Activated naive CD8-positive, alpha-beta T cell treated with anti-CD3 and anti-CD28 coated beads, Interleukin-2, amount 10 ng/mL, durations not matched to agents 7 days and 5 days (primary cell): ENCODE measurements around the gene KIF26B. TPM values are rescaled to one million over a fixed set of nuclear protein-coding genes. Genes with fewer than 3 reads are reported as not detected.
"Not testable (repeated sequence)": the region's sequence is repeated elsewhere in the genome, so short reads cannot be mapped to it uniquely, and the experiment has no call there.

Experiments used
- ATAC-seq: fragments of 150-1000 bp; cut with Tn5 transposase; one replicate; pipeline ENCODE4 v1.10.0; 2021; ENCODE audit warnings: low read depth, moderate library complexity
- POLR2A ChIA-PET: fragments of 350-600 bp; sonication (Branson Sonifier 250); formaldehyde crosslinking; loops from one replicate; lab custom pipeline; 2021; ENCODE audit warnings: antibody characterized with exemption; lab: Charles Lee
- DNase-seq: peaks from one replicate; pipeline ENCODE4 v3.0.0; 2021
- H3K27ac Mint-ChIP-seq: one replicate; pipeline ENCODE4 v1.8.0; 2022; ENCODE audit warnings: mild to moderate bottlenecking, mixed read lengths
- H3K27me3 Mint-ChIP-seq: one replicate; pipeline ENCODE4 v1.8.0; 2022; ENCODE audit warnings: mild to moderate bottlenecking, moderate library complexity, mixed read lengths
- H3K36me3 Mint-ChIP-seq: one replicate; pipeline ENCODE4 v1.8.0; 2021; ENCODE audit warnings: mild to moderate bottlenecking, mixed read lengths
- H3K4me1 Mint-ChIP-seq: one replicate; pipeline ENCODE4 v1.8.0; 2021; ENCODE audit warnings: mixed read lengths
- H3K4me3 Mint-ChIP-seq: one replicate; pipeline ENCODE4 v1.8.0; 2022; ENCODE audit warnings: mild to moderate bottlenecking, moderate library complexity, mixed read lengths
- H3K9me3 Mint-ChIP-seq: one replicate; pipeline ENCODE4 v1.8.0; 2021; ENCODE audit warnings: mixed read lengths
- total RNA-seq, 2 experiments: library from RNA; stranded (reverse); gene quantifications; one replicate each; pipeline ENCODE4 v1.2.3, GENCODE V29; 2021

The KIF26B gene
- total RNA-seq, 2 experiments from 2014 or later: 0.14 TPM; not detected in 1

GRCh38 chr1:245704765-245705164 is 550.0 kb downstream of the KIF26B start:
- H3K27ac Mint-ChIP-seq: no peak overlapping the region
- H3K4me3 Mint-ChIP-seq: no peak overlapping the region
- DNase-seq (no peak), ATAC-seq (no peak)
- POLR2A ChIA-PET: no interaction called here
- peaks cover 2% of the 10 kb centered on the region for H3K4me1 Mint-ChIP-seq
- H3K9me3 Mint-ChIP-seq: no peaks in the 10 kb centered on the region
- H3K36me3 Mint-ChIP-seq: no peaks in the 10 kb centered on the region
- no peaks in the 10 kb centered on the region for H3K27me3 Mint-ChIP-seq

- H3K27ac Mint-ChIP-seq: no peak overlapping the region
- no peak overlapping the region for H3K4me3 Mint-ChIP-seq
- peaks cover 2% of the 10 kb centered on the region for H3K4me1 Mint-ChIP-seq
- POLR2A ChIA-PET: no interaction called here
- no peak for ATAC-seq
- no peak for DNase-seq
- H3K9me3 Mint-ChIP-seq: no peaks in the 10 kb centered on the region
- H3K36me3 Mint-ChIP-seq: no peaks in the 10 kb centered on the region
- no peaks in the 10 kb centered on the region for H3K27me3 Mint-ChIP-seq
Observed at GRCh38 chr1:245707941-245708340, 553.2 kb downstream of the KIF26B start.

DNA sequence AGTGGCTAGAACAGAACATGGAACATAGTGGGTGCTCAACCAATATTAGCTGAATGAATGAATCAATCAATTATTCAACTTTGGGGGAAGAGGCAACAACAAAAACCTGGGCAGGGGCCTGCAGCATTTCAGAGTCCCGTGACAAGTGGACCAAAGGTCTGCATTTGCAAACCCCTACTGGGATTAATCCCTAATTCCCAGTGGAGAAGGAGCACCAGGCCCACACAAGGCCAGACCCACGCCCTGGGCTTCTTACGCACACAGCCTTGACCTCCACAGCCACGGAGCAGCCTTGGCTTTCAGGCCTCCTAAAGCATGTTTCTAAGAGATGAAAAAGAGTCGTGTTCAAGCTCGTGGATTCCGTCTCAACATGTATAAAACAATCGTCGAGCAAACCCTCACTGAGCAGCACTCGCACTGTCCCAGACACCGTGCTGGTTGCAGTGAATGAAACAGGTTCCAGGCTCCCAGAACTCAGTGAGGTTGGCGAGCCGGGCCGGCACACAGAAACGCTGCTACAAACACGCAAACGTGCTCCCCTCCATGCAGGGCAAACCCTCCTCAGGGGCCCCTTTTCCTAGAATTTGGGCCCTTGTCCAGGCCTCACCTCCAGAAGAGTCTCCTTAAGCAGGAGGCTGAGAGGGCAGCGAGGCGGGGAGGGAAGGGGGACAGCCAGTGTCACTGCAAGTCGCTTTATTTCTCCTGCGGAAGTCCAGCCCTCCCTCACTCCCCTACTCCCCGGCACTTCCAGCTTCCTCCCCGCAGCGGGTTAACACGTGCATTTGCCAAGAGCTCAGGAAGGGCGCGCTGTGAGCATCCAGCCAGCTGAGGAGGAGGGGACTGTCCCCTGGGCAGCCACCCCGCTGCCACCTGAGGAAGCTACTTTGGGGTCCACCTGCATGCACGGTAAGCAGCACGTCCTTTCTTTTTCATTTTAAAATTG is 556.4 kb downstream of the KIF26B start:
- Mint-ChIP-seq H3K4me1 (no peaks in the 10 kb centered on the region), H3K27me3 (no peaks in the 10 kb centered on the region), H3K9me3 (no peaks in the 10 kb centered on the region), H3K4me3 (no peak overlapping the region), H3K27ac (no peak overlapping the region), H3K36me3 (no peaks in the 10 kb centered on the region)
- POLR2A ChIA-PET: no interaction called here
- ATAC-seq (no peak), DNase-seq (no peak)

DNA sequence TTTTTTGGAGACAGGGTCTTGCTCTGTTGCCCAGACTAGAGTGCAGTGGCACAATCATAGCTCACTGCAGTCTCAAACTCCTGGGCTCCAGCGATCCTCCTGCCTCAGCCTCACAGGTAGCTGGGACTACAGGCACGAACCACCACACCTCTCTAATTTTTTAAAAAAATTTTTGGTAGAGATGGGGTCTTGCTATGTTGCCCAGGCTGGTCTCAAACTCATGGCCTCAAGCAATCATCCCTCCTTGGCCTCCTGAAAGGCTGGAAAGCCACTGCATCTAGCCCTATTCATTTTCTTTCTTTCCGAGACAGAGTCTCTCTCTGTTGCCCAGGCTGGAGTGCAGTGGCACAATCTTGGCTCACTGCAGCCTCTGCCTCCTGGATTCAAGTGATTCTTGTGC is 559.2 kb downstream of the KIF26B start:
- H3K27me3 Mint-ChIP-seq, ATAC-seq, POLR2A ChIA-PET, H3K36me3 Mint-ChIP-seq, H3K27ac Mint-ChIP-seq, H3K4me1 Mint-ChIP-seq, DNase-seq, H3K9me3 Mint-ChIP-seq, H3K4me3 Mint-ChIP-seq: not testable (repeated sequence)

DNA sequence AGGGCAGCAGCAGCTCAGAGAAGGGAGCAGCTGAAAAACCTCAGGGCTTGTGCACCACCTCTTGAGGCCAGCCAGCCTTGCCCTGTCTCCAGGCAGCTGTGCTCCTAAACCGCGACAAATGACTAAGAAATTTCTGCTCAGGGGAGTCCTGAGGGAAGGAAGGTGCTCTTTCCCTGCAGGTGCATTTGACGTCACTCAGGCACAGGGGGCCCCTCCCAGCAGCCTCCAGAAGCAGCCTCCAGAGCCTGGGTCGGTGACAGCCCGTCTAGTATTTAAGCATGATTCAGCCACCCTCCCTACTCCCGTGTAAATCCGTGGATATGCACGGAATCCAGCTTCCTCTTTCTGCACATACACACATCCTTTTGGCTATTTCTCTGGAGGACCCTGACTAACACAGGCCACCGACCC is 560.5 kb downstream of the KIF26B start:
- H3K4me1 Mint-ChIP-seq: no peaks in the 10 kb centered on the region
- POLR2A ChIA-PET: no interaction called here
- DNase-seq: no peak
- peaks cover 4% of the 10 kb centered on the region for H3K9me3 Mint-ChIP-seq
- ATAC-seq: no peak
- H3K4me3 Mint-ChIP-seq: no peak overlapping the region
- H3K27ac Mint-ChIP-seq: no peak overlapping the region
- H3K27me3 Mint-ChIP-seq: no peaks in the 10 kb centered on the region
- no peaks in the 10 kb centered on the region for H3K36me3 Mint-ChIP-seq

DNA sequence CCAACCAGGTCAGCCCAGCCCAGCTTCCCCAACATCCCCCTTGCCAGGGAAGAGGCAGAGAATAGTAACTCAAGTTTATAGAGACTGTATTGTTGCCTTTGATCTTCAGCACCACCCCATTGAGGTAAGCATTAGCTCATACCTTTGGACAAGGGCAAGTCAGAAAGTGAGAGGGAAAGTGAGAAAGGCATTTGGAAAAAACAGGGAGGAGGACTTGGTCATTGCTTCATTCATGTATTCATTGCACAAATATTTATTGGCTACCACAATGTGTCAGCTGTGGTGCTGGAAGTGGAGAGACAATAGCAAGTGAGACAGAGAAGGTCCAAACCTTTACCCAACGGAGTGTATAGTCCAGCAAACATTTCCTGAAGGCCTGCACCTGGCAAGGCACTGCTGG is 561.2 kb downstream of the KIF26B start:
- peaks cover 4% of the 10 kb centered on the region for H3K9me3 Mint-ChIP-seq
- no peaks in the 10 kb centered on the region for H3K27me3 Mint-ChIP-seq
- H3K4me1 Mint-ChIP-seq: no peaks in the 10 kb centered on the region
- no peaks in the 10 kb centered on the region for H3K36me3 Mint-ChIP-seq
- no peak overlapping the region for H3K27ac Mint-ChIP-seq
- ATAC-seq (no peak), DNase-seq (no peak)
- POLR2A ChIA-PET: no interaction called here
- no peak overlapping the region for H3K4me3 Mint-ChIP-seq

DNA sequence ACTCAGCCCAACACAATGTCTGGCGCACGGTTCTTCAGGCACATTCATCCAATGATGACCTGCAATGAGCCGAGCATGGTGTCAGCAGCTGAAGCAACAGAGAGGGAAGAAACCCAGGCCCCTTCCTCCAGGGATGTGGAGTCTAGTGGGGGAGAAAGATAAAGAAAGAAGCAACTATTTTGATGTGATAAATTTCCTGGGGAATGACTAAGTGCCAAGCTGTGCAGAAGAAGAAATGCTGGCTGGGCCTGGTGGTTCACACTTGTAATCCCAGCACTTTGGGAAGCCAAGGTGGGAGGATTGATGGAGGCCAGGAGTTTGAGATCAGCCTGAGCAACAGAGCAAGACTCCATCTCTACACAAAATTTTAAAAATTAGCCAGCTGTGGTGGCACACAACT is 561.8 kb downstream of the KIF26B start:
- ATAC-seq: no peak
- Mint-ChIP-seq H3K27ac (no peak overlapping the region), H3K4me3 (no peak overlapping the region), H3K4me1 (no peaks in the 10 kb centered on the region), H3K27me3 (no peaks in the 10 kb centered on the region), H3K9me3 (peaks cover 4% of the 10 kb centered on the region), H3K36me3 (no peaks in the 10 kb centered on the region)
- no peak for DNase-seq
- POLR2A ChIA-PET: no interaction called here

DNA sequence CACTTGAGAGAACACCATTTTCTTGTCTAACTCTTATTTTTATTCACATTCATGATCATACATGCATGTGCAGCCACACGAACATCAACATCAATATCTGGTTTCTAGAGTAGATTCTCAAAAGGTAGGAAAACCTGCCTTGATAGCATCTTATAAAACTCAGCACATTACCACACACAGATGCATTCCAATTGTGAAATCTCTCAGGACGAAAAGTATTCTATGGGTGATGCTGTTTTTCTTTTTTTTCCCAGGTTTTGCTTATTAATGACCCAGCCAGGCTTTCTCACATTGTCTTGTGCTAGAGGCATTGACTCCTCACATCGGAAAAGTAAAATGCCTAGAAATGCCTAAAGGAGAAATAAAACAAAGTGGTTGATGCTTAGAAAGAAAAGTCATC is 562.8 kb downstream of the KIF26B start:
- POLR2A ChIA-PET: no interaction called here

GRCh38 chr1:245718123-245718522 is 563.3 kb downstream of the KIF26B start:
- DNase-seq (no peak), ATAC-seq (no peak)
- no peak overlapping the region for H3K4me3 Mint-ChIP-seq
- H3K27ac Mint-ChIP-seq: no peak overlapping the region
- H3K9me3 Mint-ChIP-seq: peaks cover 4% of the 10 kb centered on the region
- no peaks in the 10 kb centered on the region for H3K36me3 Mint-ChIP-seq
- H3K27me3 Mint-ChIP-seq: no peaks in the 10 kb centered on the region
- POLR2A ChIA-PET: no interaction called here
- H3K4me1 Mint-ChIP-seq: no peaks in the 10 kb centered on the region

More for the DNA sequence above, 562.8 kb downstream of the KIF26B start:
- peaks cover 4% of the 10 kb centered on the region for H3K9me3 Mint-ChIP-seq
- ATAC-seq: no peak
- H3K36me3 Mint-ChIP-seq: no peaks in the 10 kb centered on the region
- no peak for DNase-seq
- H3K4me1 Mint-ChIP-seq: no peaks in the 10 kb centered on the region
- H3K4me3 Mint-ChIP-seq: no peak overlapping the region
- H3K27me3 Mint-ChIP-seq: no peaks in the 10 kb centered on the region
- H3K27ac Mint-ChIP-seq: no peak overlapping the region

GRCh38 chr1:245718951-245719350 is 564.2 kb downstream of the KIF26B start:
- Mint-ChIP-seq H3K4me3 (no peak overlapping the region), H3K9me3 (peaks cover 6% of the 10 kb centered on the region), H3K4me1 (no peaks in the 10 kb centered on the region), H3K27ac (no peak overlapping the region), H3K36me3 (no peaks in the 10 kb centered on the region), H3K27me3 (no peaks in the 10 kb centered on the region)
- no peak for ATAC-seq
- POLR2A ChIA-PET: no interaction called here
- no peak for DNase-seq

DNA sequence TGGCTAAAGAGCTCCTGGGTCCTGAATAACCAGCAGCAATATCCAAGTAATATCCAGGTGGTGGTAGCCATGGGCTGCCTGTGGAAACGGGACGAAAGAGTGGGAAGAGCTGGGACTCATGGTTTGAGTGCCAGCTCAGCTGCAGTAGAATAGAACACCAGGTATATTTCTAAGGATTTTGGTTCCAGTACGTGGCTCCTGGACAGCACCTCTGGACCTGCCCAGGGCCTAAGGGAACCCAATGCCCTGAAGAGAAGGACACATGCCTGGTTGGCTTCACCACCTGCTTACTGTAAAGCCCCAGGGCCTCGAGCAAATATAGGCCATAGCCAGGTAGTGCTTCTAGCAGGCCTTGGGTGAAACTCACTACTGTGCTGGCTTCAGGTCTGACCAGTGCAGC is 566.7 kb downstream of the KIF26B start:
- Mint-ChIP-seq H3K9me3 (peaks cover 13% of the 10 kb centered on the region), H3K4me1 (no peaks in the 10 kb centered on the region), H3K4me3 (no peak overlapping the region), H3K36me3 (peaks cover 1% of the 10 kb centered on the region), H3K27ac (no peak overlapping the region), H3K27me3 (no peaks in the 10 kb centered on the region)
- POLR2A ChIA-PET: no interaction called here
- no peak for DNase-seq
- ATAC-seq: no peak

DNA sequence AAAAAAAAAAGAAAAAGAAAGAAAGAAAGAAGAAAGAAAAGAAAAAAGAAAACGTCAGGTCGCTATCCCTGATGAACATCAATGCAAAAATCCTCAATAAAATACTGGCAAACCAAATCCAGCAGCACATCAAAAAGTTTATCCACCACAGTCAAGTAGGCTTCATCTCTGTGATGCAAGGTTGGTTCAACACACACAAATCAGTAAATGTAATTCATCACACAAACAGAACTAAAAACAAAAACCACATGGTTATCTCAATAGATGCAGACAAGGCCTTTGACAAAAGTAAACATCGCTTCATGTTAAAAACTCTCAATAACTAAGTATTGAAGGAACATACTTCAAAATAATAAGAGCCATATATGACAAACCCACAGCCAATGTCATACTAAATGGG is 573.2 kb downstream of the KIF26B start:
- H3K4me1 Mint-ChIP-seq, DNase-seq, ATAC-seq, H3K27me3 Mint-ChIP-seq, H3K4me3 Mint-ChIP-seq, H3K27ac Mint-ChIP-seq, H3K36me3 Mint-ChIP-seq, POLR2A ChIA-PET: not testable (repeated sequence)
- H3K9me3 Mint-ChIP-seq: peaks cover 33% of the 10 kb centered on the region

DNA sequence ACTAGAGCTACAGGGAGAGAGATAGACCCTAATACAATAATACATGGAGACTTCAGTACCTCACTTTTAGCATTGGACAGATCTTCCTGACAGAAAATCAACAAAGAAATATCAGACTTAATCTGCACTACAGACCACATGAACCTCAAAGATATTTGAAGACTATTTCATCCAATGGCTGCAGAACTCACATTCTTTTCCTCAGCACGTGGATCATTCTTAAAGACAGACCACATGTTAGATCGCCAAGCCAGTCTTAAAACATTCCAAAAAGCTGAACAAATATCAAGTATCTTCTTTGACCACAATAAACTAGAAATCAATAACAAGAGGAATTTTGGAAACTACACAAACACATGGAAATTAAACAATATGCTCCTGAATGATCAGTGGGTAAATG is 576.0 kb downstream of the KIF26B start:
- Mint-ChIP-seq H3K36me3 (peaks cover under 1% of the 10 kb centered on the region), H3K27me3 (peaks cover 3% of the 10 kb centered on the region), H3K4me3 (no peak overlapping the region), H3K9me3 (peaks cover 28% of the 10 kb centered on the region), H3K4me1 (no peaks in the 10 kb centered on the region), H3K27ac (no peak overlapping the region)
- no peak for ATAC-seq
- POLR2A ChIA-PET: no interaction called here
- DNase-seq: no peak

- ATAC-seq, POLR2A ChIA-PET: not testable (repeated sequence)
Observed at GRCh38 chr1:245740336-245740735, 585.6 kb downstream of the KIF26B start.

More at GRCh38 chr1:245740336-245740735, 585.6 kb downstream of the KIF26B start:
- not testable (repeated sequence) for DNase-seq, H3K9me3 Mint-ChIP-seq, H3K36me3 Mint-ChIP-seq, H3K27ac Mint-ChIP-seq, H3K27me3 Mint-ChIP-seq, H3K4me3 Mint-ChIP-seq, H3K4me1 Mint-ChIP-seq
